HepG2 (cell line): ENCODE measurements around the gene CUL2. TPM values are rescaled to one million over a fixed set of nuclear protein-coding genes. Genes with fewer than 3 reads are reported as not detected.

ENCODE experiments used
- ATF6 ChIP-seq: sonication (generic); formaldehyde crosslinking; conservative IDR thresholded peaks from 2 replicates; pipeline ENCODE4 v1.4.0; 2020; ENCODE audit warnings: missing genetic modification reagents
- E2F5 ChIP-seq: sonication (generic); formaldehyde crosslinking; conservative IDR thresholded peaks from 2 replicates; pipeline ENCODE4 v1.4.0; 2020; ENCODE audit warnings: missing genetic modification reagents
- FLYWCH1 ChIP-seq: sonication (generic); formaldehyde crosslinking; IDR thresholded peaks from 2 replicates; pipeline ENCODE4 v1.8.1; 2023; ENCODE audit warnings: mild to moderate bottlenecking, missing genetic modification reagents
- FUBP1 ChIP-seq: sonication (generic); formaldehyde crosslinking; IDR thresholded peaks from 2 replicates; pipeline ENCODE4 v1.5.1; 2020; ENCODE audit warnings: missing genetic modification reagents, mild to moderate bottlenecking, borderline replicate concordance
- GATAD2A ChIP-seq: IDR thresholded peaks from 2 replicates; pipeline ENCODE4 v1.6.1; 2016
- HOXA3 ChIP-seq: sonication (generic); formaldehyde crosslinking; IDR thresholded peaks from 2 replicates; pipeline ENCODE4 v1.5.0; 2020; ENCODE audit warnings: missing genetic modification reagents
- MED1 ChIP-seq: sonication (generic); formaldehyde crosslinking; IDR thresholded peaks from 2 replicates; pipeline ENCODE4 v1.4.0; 2020; ENCODE audit warnings: missing genetic modification reagents
- MTA1 ChIP-seq: sonication (generic); formaldehyde crosslinking; IDR thresholded peaks from 2 replicates; pipeline ENCODE4 v1.4.0; 2020; ENCODE audit warnings: missing genetic modification reagents, mild to moderate bottlenecking, borderline replicate concordance
- NAIF1 ChIP-seq: sonication (generic); formaldehyde crosslinking; IDR thresholded peaks from 2 replicates; pipeline ENCODE4 v1.5.0; 2020; ENCODE audit warnings: mild to moderate bottlenecking, missing genetic modification reagents, borderline replicate concordance
- PHB2 ChIP-seq: fragments of 450-650 bp; IDR thresholded peaks from 2 replicates; pipeline ENCODE4 v1.6.1; 2018; ENCODE audit not compliant: partially characterized antibody
- RAD21 ChIP-seq: fragments of 450-650 bp; formaldehyde crosslinking; IDR thresholded peaks from 2 replicates; pipeline ENCODE4 v1.5.0; 2020; ENCODE audit warnings: mild to moderate bottlenecking
- RFX1 ChIP-seq: fragments of 450-650 bp; IDR thresholded peaks from 2 replicates; pipeline ENCODE4 v1.6.1; 2017
- SMYD3 ChIP-seq: sonication (generic); formaldehyde crosslinking; IDR thresholded peaks from 2 replicates; pipeline ENCODE4 v1.8.1; 2023; ENCODE audit warnings: mild to moderate bottlenecking, missing genetic modification reagents
- SOX13 ChIP-seq, 3 experiments: fragments of 450-650 bp in 1 of 3; sonication (generic) in 1 of 3; formaldehyde crosslinking in 1 of 3; IDR thresholded peaks in 2 of 3; conservative IDR thresholded peaks in 1 of 3; 2 replicates each; pipeline versions ENCODE4 v1.5.0 to v1.6.1; 2016 to 2020; ENCODE audit warnings: antibody characterized with exemption in 1 of 3, mild to moderate bottlenecking in 1 of 3, missing compliant biosample characterization in 1 of 3, missing genetic modification reagents in 1 of 3, moderate library complexity in 1 of 3
- ZBED4 ChIP-seq: sonication (generic); formaldehyde crosslinking; IDR thresholded peaks from 2 replicates; pipeline ENCODE4 v1.4.0; 2020; ENCODE audit warnings: missing genetic modification reagents, borderline replicate concordance
- ZNF225 ChIP-seq: sonication (generic); formaldehyde crosslinking; IDR thresholded peaks from 2 replicates; pipeline ENCODE4 v1.4.0; 2020; ENCODE audit warnings: mild to moderate bottlenecking, missing genetic modification reagents
- ZXDC ChIP-seq: sonication (generic); formaldehyde crosslinking; IDR thresholded peaks from 2 replicates; pipeline ENCODE4 v1.5.0; 2020; ENCODE audit warnings: mild to moderate bottlenecking, missing genetic modification reagents
- polyA plus RNA-seq, 8 experiments: library from polyadenylated mRNA; depleted of rRNA in 3 of 8; stranded (reverse) in 7 of 8; unstranded in 1 of 8; fragments of >200 nt; fragmentation: Illumina TruSeq in 4 of 8; extraction: Trizol in 4 of 8; gene quantifications; 2 replicates each; pipeline versions ENCODE4 v1.2.1 to v1.2.3, GENCODE V29; 2011 to 2016; ENCODE audit warnings: low read depth in 4 of 8, missing spikeins in 1 of 8, mixed read lengths in 1 of 8; ENCODE audit not compliant: insufficient read depth in 1 of 8
- total RNA-seq, 5 experiments: library from RNA; depleted of rRNA; stranded (reverse); fragments of >200 nt; fragmentation: Illumina TruSeq; extraction: Trizol; gene quantifications; 2 replicates each; pipeline ENCODE4 v1.2.3, GENCODE V29; 2016; ENCODE audit warnings: low read depth in 1 of 5

The CUL2 gene
- total and polyA plus RNA-seq, 2 of the 13 experiments (the other 11 are each of a cell fraction or from before 2014, with no cell fraction given) = 9.6 to 33.1 TPM

GRCh38 chr10:35090162-35090954, at the start of gene CUL2 (continued):
- TF ChIP-seq ATF6 (CRISPR knock-in tag) (no peak), NAIF1 (CRISPR knock-in tag) (no peak), MTA1 (no peak; the same call in 1 of the 2 replicates), SOX13 (IDR thresholded peaks at IDR 0.05) (no peak), SOX13 (CRISPR knock-in tag; conservative IDR thresholded peaks at IDR 0.05 in 1 of 2, IDR thresholded peaks at IDR 0.05 in 1 of 2) (peak in 1 of 2 experiments; percentile 21; a peak in 1 of 4 replicates), FLYWCH1 (CRISPR knock-in tag) (no peak), PHB2 (no peak), ZXDC (CRISPR knock-in tag) (no peak), E2F5 (CRISPR knock-in tag) (no peak), RAD21 (CRISPR knock-in tag) (peak; percentile 39; the same call in 1 of the 2 replicates), GATAD2A (CRISPR knock-in tag) (peak; percentile 69), ZBED4 (CRISPR knock-in tag) (no peak), FUBP1 (no peak), MED1 (CRISPR knock-in tag) (peak; percentile 46; the same call in 1 of the 2 replicates), HOXA3 (peak; percentile 83), RFX1 (no peak), SMYD3 (CRISPR knock-in tag) (no peak), ZNF225 (no peak)
